ENCODE data around the gene CIDEC. TPM values are rescaled to one million over a fixed set of nuclear protein-coding genes. Genes with fewer than 3 reads are reported as not detected.
A peak's percentile ranks its signal among the peaks of the same experiment; 100 is the strongest.

Gene CIDEC
- total and polyA plus RNA-seq, 4 donors: 0.28 to 4.2 (median 0.59) TPM; not detected in 1

- Histone ChIP-seq H3K27ac (ENCODE audit: low read depth in 1 of 2, low read length in 2 of 2) (no peak overlapping the region), H3K27me3 (ENCODE audit: control insufficient read depth in 4 of 4, insufficient read depth in 4 of 4, low read length in 3 of 4) (no peaks in the 10 kb centered on the region), H3K4me3 (ENCODE audit: low read depth in 1 of 3, low read length in 3 of 3) (no peak overlapping the region), H3K9ac (ENCODE audit: low read depth in 1 of 2, low read length in 2 of 2) (no peak overlapping the region), H3K36me3 (ENCODE audit: control insufficient read depth in 4 of 4, insufficient read depth in 3 of 4, low read depth in 1 of 4, low read length in 3 of 4) (no peaks in the 10 kb centered on the region), H3K9me3 (ENCODE audit: control insufficient read depth in 4 of 4, low read length in 3 of 4) (no peaks in the 10 kb centered on the region), H3K4me1 (ENCODE audit: control insufficient read depth in 4 of 4, insufficient read depth in 4 of 4, low read length in 3 of 4) (no peaks in the 10 kb centered on the region)
- 89% methylated on average over 20 of the region's 20 CpGs for WGBS
- no peak for DNase-seq (ENCODE audit: low spot score)
- no peak for TF ChIP-seq ZBTB33 (IDR thresholded peaks at IDR 0.05)
- TF ChIP-seq RAD21 (IDR thresholded peaks at IDR 0.05): peak; percentile 41 to 67
Observed at GRCh38 chr3:9826815-9827573, 53.1 kb downstream of the CIDEC start.

DNA sequence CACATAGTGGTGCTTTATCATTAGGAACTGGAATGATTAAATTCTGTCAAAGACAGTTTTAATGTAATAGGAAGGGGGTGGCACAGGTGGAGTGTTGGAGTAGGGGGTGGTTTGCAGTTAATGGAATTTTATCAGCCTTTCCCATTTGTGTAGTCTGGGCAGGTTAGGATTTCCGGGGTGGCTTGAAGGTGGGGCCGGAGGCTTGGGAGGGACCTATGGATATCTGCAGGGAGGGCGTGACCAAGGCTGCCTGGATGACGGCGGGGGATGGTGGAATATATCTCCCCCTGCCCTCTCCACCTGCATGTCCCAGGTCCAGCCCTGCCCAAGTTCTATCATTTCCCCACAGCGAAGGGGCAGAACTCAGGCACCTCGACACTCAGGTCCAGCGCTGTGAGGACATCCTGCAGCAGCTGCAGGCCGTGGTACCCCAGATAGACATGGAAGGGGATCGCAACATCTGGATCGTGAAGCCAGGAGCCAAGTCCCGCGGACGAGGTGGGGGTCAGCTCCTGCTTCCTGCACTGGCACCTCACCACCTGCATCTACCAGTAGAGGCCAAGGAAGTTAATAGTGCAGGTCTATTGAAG, 54.5 kb downstream of the CIDEC start:
- H3K9ac ChIP-seq (ENCODE audit: low read depth in 1 of 2, low read length in 2 of 2): no peak overlapping the region
- H3K9me3 ChIP-seq (ENCODE audit: control insufficient read depth in 4 of 4, low read length in 3 of 4): no peaks in the 10 kb centered on the region
- 76% methylated on average over 14 of the region's 14 CpGs for WGBS
- no peak overlapping the region for H3K4me3 ChIP-seq (ENCODE audit: low read depth in 1 of 3, low read length in 3 of 3)
- no peak for DNase-seq (ENCODE audit: low spot score)
- H3K4me1 ChIP-seq (ENCODE audit: control insufficient read depth in 4 of 4, insufficient read depth in 4 of 4, low read length in 3 of 4): no peaks in the 10 kb centered on the region
- no peaks in the 10 kb centered on the region for H3K27me3 ChIP-seq (ENCODE audit: control insufficient read depth in 4 of 4, insufficient read depth in 4 of 4, low read length in 3 of 4)
- no peak overlapping the region for H3K27ac ChIP-seq (ENCODE audit: low read depth in 1 of 2, low read length in 2 of 2)
- no peak for TF ChIP-seq EGR1 (IDR thresholded peaks at IDR 0.05; ENCODE audit: low read depth in 2 of 2)
- no peaks in the 10 kb centered on the region for H3K36me3 ChIP-seq (ENCODE audit: control insufficient read depth in 4 of 4, insufficient read depth in 3 of 4, low read depth in 1 of 4, low read length in 3 of 4)

DNA sequence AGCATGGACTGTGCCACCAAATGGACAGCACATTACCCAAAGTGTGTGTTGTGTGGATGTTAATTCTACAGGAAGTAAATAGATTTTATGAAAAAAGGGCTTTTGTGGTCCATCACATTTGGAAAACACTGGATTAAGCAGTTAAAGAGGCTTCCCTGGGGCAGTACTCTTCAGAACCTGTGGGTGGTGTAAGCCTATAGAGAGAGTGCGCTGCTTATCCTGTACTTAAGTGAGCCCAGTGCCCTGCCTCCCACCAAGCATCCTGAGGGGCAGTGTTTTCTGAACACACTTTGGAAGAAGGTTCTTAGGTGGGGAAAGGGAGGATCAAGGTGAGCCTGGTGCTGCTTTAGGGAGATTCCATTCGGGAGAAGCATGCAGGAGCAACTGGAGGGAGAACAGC, 59.1 kb downstream of the CIDEC start:
- no peak overlapping the region for H3K27ac ChIP-seq (ENCODE audit: low read depth in 1 of 2, low read length in 2 of 2)
- TF ChIP-seq REST (IDR thresholded peaks at IDR 0.05) (no peak), EGR1 (IDR thresholded peaks at IDR 0.05; ENCODE audit: low read depth in 2 of 2) (no peak), ZBTB33 (IDR thresholded peaks at IDR 0.05) (no peak), FOXA2 (IDR thresholded peaks at IDR 0.05) (no peak), FOXA1 (IDR thresholded peaks at IDR 0.05) (no peak), CTCF (IDR thresholded peaks at IDR 0.05; ENCODE audit: low read depth, low read length, missing input control) (peak; percentile 33), JUND (IDR thresholded peaks at IDR 0.05) (no peak), RAD21 (IDR thresholded peaks at IDR 0.05) (peak; percentile 36 to 42)
- no peak overlapping the region for H3K4me3 ChIP-seq (ENCODE audit: low read depth in 1 of 3, low read length in 3 of 3)
- 80% methylated on average over 2 of the region's 2 CpGs for WGBS
- no peak overlapping the region for H3K9ac ChIP-seq (ENCODE audit: low read depth in 1 of 2, low read length in 2 of 2)
- no peaks in the 10 kb centered on the region for H3K9me3 ChIP-seq (ENCODE audit: control insufficient read depth in 4 of 4, low read length in 3 of 4)
- H3K27me3 ChIP-seq (ENCODE audit: control insufficient read depth in 4 of 4, insufficient read depth in 4 of 4, low read length in 3 of 4): no peaks in the 10 kb centered on the region
- H3K36me3 ChIP-seq (ENCODE audit: control insufficient read depth in 4 of 4, insufficient read depth in 3 of 4, low read depth in 1 of 4, low read length in 3 of 4): no peaks in the 10 kb centered on the region
- no peaks in the 10 kb centered on the region for H3K4me1 ChIP-seq (ENCODE audit: control insufficient read depth in 4 of 4, insufficient read depth in 4 of 4, low read length in 3 of 4)
- no peak for DNase-seq (ENCODE audit: low spot score)

Data from liver (tissue), 9 donors.